Pancreas (tissue), 10 donors: ENCODE data around the gene EBF4. TPM values are rescaled to one million over a fixed set of nuclear protein-coding genes. Genes with fewer than 3 reads are reported as not detected.
"Not testable (repeated sequence)": the region's sequence is repeated elsewhere in the genome, so short reads cannot be mapped to it uniquely, and the experiment has no call there.

Experiments
- ATAC-seq, 4 donors: fragments of 200-7000 bp; cut with Tn5 transposase; one replicate each; pipeline versions ENCODE4 v1.8.0 to v1.9.1; 2020; ENCODE audit warnings: mild to moderate bottlenecking in 4 of 4, moderate library complexity in 4 of 4
- DNase-seq, 6 donors: peaks; one replicate each; pipeline ENCODE4 v3.0.0-alpha.2; 2020
- FAIRE-seq: peaks from 2 replicates; lab custom pipeline; 2012; peaks lifted over from hg19 to GRCh38; lab: Jason Lieb, UNC
- H3K27ac ChIP-seq, 4 donors: fragments of 200-600 bp; sonication (generic); 1 replicate in 3 of 4; 2 replicates in 1 of 4; pipeline versions ENCODE4 v1.5.0 to v1.8.0; 2020
- H3K27me3 ChIP-seq, 4 donors: fragments of 200-600 bp; one replicate each; pipeline ENCODE4 v1.8.0; 2021
- H3K36me3 ChIP-seq, 3 donors: fragments of 200-600 bp; sonication (generic) in 1 of 3; one replicate each; pipeline versions ENCODE4 v1.5.0 to v1.8.0; 2020 to 2021
- H3K4me1 ChIP-seq, 3 donors: fragments of 200-600 bp; one replicate each; pipeline ENCODE4 v1.8.0; 2021
- H3K4me3 ChIP-seq, 4 donors: fragments of 200-600 bp; sonication (generic) in 2 of 4; one replicate each; pipeline versions ENCODE4 v1.5.0 to v1.8.0; 2020 to 2021
- H3K9me3 ChIP-seq, 4 donors: fragments of 200-600 bp; one replicate each; pipeline ENCODE4 v1.8.0; 2021
- CTCF ChIP-seq, 4 donors: fragments of 200-600 bp; sonication (generic) in 3 of 4; IDR thresholded peaks; one replicate each; pipeline versions ENCODE4 v1.5.0 to v1.8.0; 2021; ENCODE audit warnings: antibody characterized with exemption in 4 of 4
- WGBS, 2 donors: extraction: QIAGEN DNeasy Blood & Tissue Kit; methylation state at CpG; one replicate each; pipeline ENCODE4 v1.1.7; 2013; 5-methylcytosine and 5-hydroxymethylcytosine counted together
- intact Hi-C, 3 donors: fragments of 100-400 bp; cut with DNase I; formaldehyde crosslinking; loops; one replicate each; pipeline versions ENCODE4 v1.11.1 to v1.14.2; 2022
- polyA plus RNA-seq, 2 donors: library from polyadenylated mRNA; stranded (reverse); fragments of 200-250 nt; gene quantifications; one replicate each; pipeline ENCODE4 v1.2.3, GENCODE V29; 2013
- total RNA-seq, 6 donors: library from RNA; stranded (reverse); fragmentation: NEBNext Ultra II Directional in 4 of 6; extraction: Animal tissue kit (Norgen Biotek cat#: 25700) in 4 of 6; gene quantifications; one replicate each; pipeline versions ENCODE4 v1.2.1 to v1.2.4, GENCODE V29; 2021 to 2023
- donor health status: healthy with polysubstance abuse.
- donor health status: DM: no; HTN: no; CAD: no; lungs with moderate emphysema.
- donor health status: DM: no; HTN: no; CAD: no.
- donor health status: control.
- donor health status: control.
- donor health status: Bipolar disorder and iron deficiency.
- donor health status: DM: yes; HTN: yes; CAD: no.
- donor health status: DM: no; HTN: no; CAD: no.
- donor health status: DM: no; HTN: no; CAD: no.
- donor health status: DM: yes; HTN: yes; CAD: no.

Gene EBF4
- total and polyA plus RNA-seq, 8 donors: 6.8 to 25.3 (median 9.6) TPM

GRCh38 chr20:2671977-2672376, 20.6 kb upstream of the EBF4 start:
- Histone ChIP-seq H3K27me3 (no peaks in the 10 kb centered on the region), H3K4me1 (no peaks in the 10 kb centered on the region), H3K36me3 (no peaks in the 10 kb centered on the region), H3K27ac (no peak overlapping the region), H3K4me3 (no peak overlapping the region), H3K9me3 (no peaks in the 10 kb centered on the region)
- no peak for ATAC-seq
- no peak for FAIRE-seq
- DNase-seq: no peak
- no peak for TF ChIP-seq CTCF (IDR thresholded peaks at IDR 0.05)
- intact Hi-C loops: no loop called here
- WGBS, 2 donors: 13 to 21% methylated on average over 4 of the region's 4 CpGs

- no peak for FAIRE-seq
- 49 to 50% methylated on average over 3 of the region's 3 CpGs for WGBS, 2 donors
- DNase-seq: no peak
- Histone ChIP-seq H3K4me1 (no peaks in the 10 kb centered on the region), H3K36me3 (no peaks in the 10 kb centered on the region), H3K27ac (no peak overlapping the region), H3K27me3 (no peaks in the 10 kb centered on the region), H3K4me3 (no peak overlapping the region), H3K9me3 (no peaks in the 10 kb centered on the region)
- no peak for ATAC-seq
- TF ChIP-seq CTCF (IDR thresholded peaks at IDR 0.05): no peak
- intact Hi-C loops: no loop called here
Measured at GRCh38 chr20:2672446-2672845, 20.1 kb upstream of the EBF4 start.

- no peak overlapping the region for H3K27ac ChIP-seq
- no peaks in the 10 kb centered on the region for H3K36me3 ChIP-seq
- no peak overlapping the region for H3K4me3 ChIP-seq
- 67 to 72% methylated on average over 4 of the region's 4 CpGs for WGBS, 2 donors
- intact Hi-C loops: no loop called here
- no peak for ATAC-seq
- H3K27me3 ChIP-seq: no peaks in the 10 kb centered on the region
- no peak for FAIRE-seq
- no peaks in the 10 kb centered on the region for H3K4me1 ChIP-seq
- no peak for TF ChIP-seq CTCF (IDR thresholded peaks at IDR 0.05)
- H3K9me3 ChIP-seq: no peaks in the 10 kb centered on the region
- no peak for DNase-seq
Measured at GRCh38 chr20:2673453-2673852, 19.1 kb upstream of the EBF4 start.

- no peak for TF ChIP-seq CTCF (IDR thresholded peaks at IDR 0.05)
- intact Hi-C loops: no loop called here
- no peak for ATAC-seq
- H3K4me3 ChIP-seq: no peak overlapping the region
- H3K4me1 ChIP-seq: no peaks in the 10 kb centered on the region
- WGBS, 2 donors: 47 to 60% methylated on average over 4 of the region's 4 CpGs
- FAIRE-seq: no peak
- H3K27me3 ChIP-seq: no peaks in the 10 kb centered on the region
- H3K9me3 ChIP-seq: no peaks in the 10 kb centered on the region
- no peak overlapping the region for H3K27ac ChIP-seq
- no peak for DNase-seq
- no peaks in the 10 kb centered on the region for H3K36me3 ChIP-seq
Measured at GRCh38 chr20:2680046-2680445, 12.5 kb upstream of the EBF4 start.

- H3K36me3 ChIP-seq, H3K27me3 ChIP-seq, DNase-seq, ATAC-seq, H3K27ac ChIP-seq, intact Hi-C loops, H3K4me3 ChIP-seq, FAIRE-seq, H3K4me1 ChIP-seq, H3K9me3 ChIP-seq: not testable (repeated sequence)
- 45 to 74% methylated on average over 3 of the region's 3 CpGs for WGBS, 2 donors
Measured at GRCh38 chr20:2682040-2682439, 10.5 kb upstream of the EBF4 start.

GRCh38 chr20:2684817-2685216, 7.8 kb upstream of the EBF4 start:
- intact Hi-C loops: not testable (repeated sequence)

More at GRCh38 chr20:2684817-2685216, 7.8 kb upstream of the EBF4 start:
- not testable (repeated sequence) for DNase-seq, H3K4me1 ChIP-seq, H3K27ac ChIP-seq, H3K9me3 ChIP-seq, H3K4me3 ChIP-seq, ATAC-seq, H3K27me3 ChIP-seq, H3K36me3 ChIP-seq, FAIRE-seq
- WGBS, 2 donors: 77 to 84% methylated on average over 3 to 4 of the region's 4 CpGs
